A549 (cell line): ENCODE measurements around the gene PAGR1. TPM values are rescaled to one million over a fixed set of nuclear protein-coding genes. Genes with fewer than 3 reads are reported as not detected.

Experiments
- ATAC-seq, 2 experiments: fragments of 200-7000 bp in 1 of 2; fragments of >200 bp in 1 of 2; cut with Nextera tagmentation in 1 of 2; cut with Tn5 transposase in 1 of 2; 3 replicates each; pipeline versions ENCODE4 v1.8.0 to v1.9.1; 2018 to 2020; ENCODE audit warnings: mild to moderate bottlenecking in 1 of 2, moderate library complexity in 1 of 2
- CTCF ChIA-PET: fragments of 300-600 bp; sonication (Branson Sonifier 250); formaldehyde crosslinking; extraction: SDS; loops from one replicate; lab custom pipeline; 2021; ENCODE audit warnings: antibody characterized with exemption, inconsistent platforms; lab: Yijun Ruan, JAX
- POLR2A ChIA-PET: fragments of 350-600 bp; formaldehyde crosslinking; extraction: SDS; loops from one replicate; lab custom pipeline; 2021; ENCODE audit warnings: antibody characterized with exemption, inconsistent platforms; lab: Yijun Ruan, JAX
- DNase-seq, 2 experiments: peaks; one replicate each; pipeline versions ENCODE4 v3.0.0 to v3.0.0-alpha.2; 2011 to 2016; ENCODE audit warnings: low read depth in 1 of 2, low spot score in 1 of 2
- FAIRE-seq: peaks from 2 replicates; lab custom pipeline; 2011; peaks lifted over from hg19 to GRCh38; lab: Jason Lieb, UNC
- H3K27ac ChIP-seq, 2 experiments: fragments of >200 bp; sonication (Bioruptor Twin); formaldehyde crosslinking; 3 replicates each; pipeline ENCODE4 v1.5.1; 2016 to 2017
- H3K4me1 ChIP-seq: fragments of >200 bp; sonication (Bioruptor Twin); formaldehyde crosslinking; 3 replicates; pipeline ENCODE4 v1.6.1; 2016
- H3K4me2 ChIP-seq: fragments of >200 bp; sonication (Bioruptor Twin); formaldehyde crosslinking; 3 replicates; pipeline ENCODE4 v1.6.1; 2016
- H3K4me3 ChIP-seq: fragments of >200 bp; sonication (Bioruptor Twin); formaldehyde crosslinking; 3 replicates; pipeline ENCODE4 v1.5.1; 2016
- H3K9me3 ChIP-seq: fragments of >200 bp; sonication (Bioruptor Twin); formaldehyde crosslinking; 3 replicates; pipeline ENCODE4 v1.6.1; 2016
- ATOH8 ChIP-seq: fragments of 250-450 bp; sonication (Bioruptor Pico); IDR thresholded peaks from 2 replicates; pipeline ENCODE4 v1.5.0; 2020; ENCODE audit warnings: low read depth, mild to moderate bottlenecking, moderate library complexity
- CHD2 ChIP-seq: fragments of 150-350 bp; IDR thresholded peaks from 2 replicates; pipeline ENCODE4 v1.6.1; 2014; ENCODE audit warnings: low read length; ENCODE audit not compliant: partially characterized antibody
- CHD4 ChIP-seq: fragments of 200-600 bp; sonication (generic); IDR thresholded peaks from 2 replicates; pipeline ENCODE4 v1.6.1; 2016; ENCODE audit warnings: antibody characterized with exemption, mild to moderate bottlenecking, borderline replicate concordance
- E2F6 ChIP-seq: IDR thresholded peaks from 2 replicates; pipeline ENCODE4 v1.6.1; 2012; ENCODE audit warnings: low read depth, borderline replicate concordance
- EHMT2 ChIP-seq: fragments of 200-600 bp; sonication (generic); IDR thresholded peaks from 2 replicates; pipeline ENCODE4 v1.6.1; 2016; ENCODE audit warnings: antibody characterized with exemption, low read depth, mild to moderate bottlenecking, moderate library complexity
- GATA3 ChIP-seq: IDR thresholded peaks from 2 replicates; pipeline ENCODE4 v1.6.1; 2012; ENCODE audit warnings: borderline replicate concordance
- HDAC2 ChIP-seq: fragments of 200-600 bp; sonication (generic); IDR thresholded peaks from 2 replicates; pipeline ENCODE4 v1.6.1; 2016
- POLR2AphosphoS2 ChIP-seq: conservative IDR thresholded peaks from 2 replicates; pipeline ENCODE4 v1.6.1; 2012; ENCODE audit warnings: low read length, improper control_type of control experiment, inconsistent platforms
- RAD21 ChIP-seq, 2 experiments: fragments of >200 bp in 1 of 2; sonication (Bioruptor Twin) in 1 of 2; formaldehyde crosslinking in 1 of 2; IDR thresholded peaks in 1 of 2; conservative IDR thresholded peaks in 1 of 2; 2 replicates in 1 of 2; 3 replicates in 1 of 2; pipeline ENCODE4 v1.6.1; 2012 to 2018; ENCODE audit warnings: inconsistent platforms in 1 of 2
- RCOR1 ChIP-seq: fragments of 150-350 bp; IDR thresholded peaks from 2 replicates; pipeline ENCODE4 v1.6.1; 2014; ENCODE audit warnings: antibody characterized with exemption, low read length, low read depth
- RNF2 ChIP-seq: fragments of 200-600 bp; sonication (generic); IDR thresholded peaks from 2 replicates; pipeline ENCODE4 v1.6.1; 2016; ENCODE audit warnings: low read depth, mild to moderate bottlenecking, antibody characterized with exemption, moderate library complexity, borderline replicate concordance
- ZFP36 ChIP-seq: fragments of 450-650 bp; IDR thresholded peaks from 2 replicates; pipeline ENCODE4 v1.6.1; 2014; ENCODE audit warnings: borderline replicate concordance; ENCODE audit not compliant: partially characterized antibody
- ZSCAN20 ChIP-seq: fragments of 250-450 bp; sonication (Bioruptor Pico); IDR thresholded peaks from 2 replicates; pipeline ENCODE4 v1.8.0; 2022; ENCODE audit warnings: mild to moderate bottlenecking, moderate library complexity
- WGBS: methylation state at CpG from one replicate; pipeline ENCODE4 v1.1.6; 2017; ENCODE audit errors: missing lambda C conversion rate; 5-methylcytosine and 5-hydroxymethylcytosine counted together
- polyA plus RNA-seq, 4 experiments: library from polyadenylated mRNA; depleted of rRNA in 3 of 4; stranded (reverse); fragments of >200 nt; fragmentation: RNase III in 1 of 4; extraction: RNeasy Plus Mini Kit Qiagen cat#74134 plus additional on column Dnase treatment in 1 of 4; gene quantifications; 2 replicates in 3 of 4; 3 replicates in 1 of 4; pipeline ENCODE4 v1.2.3, GENCODE V29; 2011 to 2017
- TF ChIP-seq, protein P1 (sequence below): fragments of >200 bp; sonication (Bioruptor Twin); formaldehyde crosslinking; IDR thresholded peaks from 3 replicates; pipeline ENCODE4 v1.6.1; 2016
- TF ChIP-seq, protein P2 (sequence below): IDR thresholded peaks from 2 replicates; pipeline ENCODE4 v1.6.1; 2012
- TF ChIP-seq, protein P3 (sequence below): fragments of >200 bp; sonication (Bioruptor Twin); formaldehyde crosslinking; IDR thresholded peaks from 3 replicates; pipeline ENCODE4 v1.5.1; 2016

Gene PAGR1
- polyA plus RNA-seq, 2 of the 4 experiments (the other 2 are of a cell fraction), result 26.7 to 44.5 TPM

DNA sequence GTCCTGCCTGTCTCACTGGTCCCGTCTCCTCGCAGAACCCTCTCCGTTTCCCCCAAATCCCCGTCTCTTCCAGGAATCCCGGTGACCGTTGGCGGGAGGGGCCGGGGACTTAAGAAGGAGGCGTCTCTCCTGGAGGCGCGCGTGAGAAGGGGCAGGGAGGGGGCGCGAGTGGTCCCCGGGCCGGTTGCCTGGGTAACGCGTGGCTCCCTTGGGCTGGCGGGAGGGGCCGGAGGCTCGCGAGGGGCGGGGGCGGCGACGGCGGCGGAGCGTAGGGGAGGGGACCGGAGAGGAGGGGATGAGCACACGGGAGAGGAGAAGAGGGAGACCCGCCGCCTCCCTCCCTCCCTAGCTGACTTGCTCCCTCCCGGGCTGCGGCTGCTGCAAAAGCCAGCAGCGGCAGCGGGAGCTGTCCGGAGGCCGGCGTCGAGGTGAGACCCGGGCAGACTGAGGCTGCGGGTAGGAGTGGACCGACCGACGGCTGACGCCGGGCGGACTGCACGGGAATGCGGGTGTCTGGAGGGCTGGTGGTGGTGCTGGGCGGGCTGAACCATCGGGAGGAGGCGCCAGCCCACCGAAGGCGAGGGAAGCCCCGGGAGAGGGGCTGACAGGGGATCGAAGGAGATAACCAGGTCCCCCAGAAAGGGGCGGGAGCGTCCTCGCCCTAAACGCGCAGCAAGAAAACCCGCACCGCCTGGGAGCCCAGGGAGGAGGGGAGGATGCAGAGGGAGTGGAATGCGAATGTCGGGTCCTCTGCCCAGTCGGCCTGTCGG lies 3.9 kb upstream of the PAGR1 start, which contains the start of gene PRRT2:
PRRT2 (plus strand) TSS at position 298 of the 770 bp plus-strand sequence. CDS start 862 bp downstream, outside the sequence.
- Histone ChIP-seq H3K4me1 (peaks cover 47% of the 10 kb centered on the region), H3K4me3 (peak within 1 kb of the TSS; percentile 43), H3K4me2 (peak within 1 kb of the TSS; percentile 94), H3K27ac (peak within 1 kb of the TSS; percentile 56 to 98), H3K9me3 (no peaks in the 10 kb centered on the region)
- ChIA-PET CTCF (interaction anchor here (0.6 to 24.4 kb wide), 6 partner anchors 15 to 220 kb away, joined by 3 to 568 read pairs (median 4); partner anchors contain the start of gene KIF22), POLR2A (interaction anchor here (0.5 to 0.9 kb wide), 2 partner anchors 161 to 345 kb away, joined by 3 to 4 read pairs; partner anchors contain the start of gene TAOK2)
- no peak for TF ChIP-seq GATA3
- TF ChIP-seq HDAC2, result no peak
- TF ChIP-seq, protein P1, sequence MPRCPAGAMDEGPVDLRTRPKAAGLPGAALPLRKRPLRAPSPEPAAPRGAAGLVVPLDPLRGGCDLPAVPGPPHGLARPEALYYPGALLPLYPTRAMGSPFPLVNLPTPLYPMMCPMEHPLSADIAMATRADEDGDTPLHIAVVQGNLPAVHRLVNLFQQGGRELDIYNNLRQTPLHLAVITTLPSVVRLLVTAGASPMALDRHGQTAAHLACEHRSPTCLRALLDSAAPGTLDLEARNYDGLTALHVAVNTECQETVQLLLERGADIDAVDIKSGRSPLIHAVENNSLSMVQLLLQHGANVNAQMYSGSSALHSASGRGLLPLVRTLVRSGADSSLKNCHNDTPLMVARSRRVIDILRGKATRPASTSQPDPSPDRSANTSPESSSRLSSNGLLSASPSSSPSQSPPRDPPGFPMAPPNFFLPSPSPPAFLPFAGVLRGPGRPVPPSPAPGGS, result no peak
- no peak for TF ChIP-seq RCOR1
- TF ChIP-seq CHD4, result no peak
- TF ChIP-seq RNF2, result no peak
- TF ChIP-seq E2F6, result peak; percentile 15; the same call in 1 of the 2 replicates
- no peak for TF ChIP-seq RAD21 (conservative IDR thresholded peaks at IDR 0.05 in 1 of 2, IDR thresholded peaks at IDR 0.05 in 1 of 2)
- no peak for TF ChIP-seq ZFP36
- TF ChIP-seq EHMT2, result no peak
- no peak for TF ChIP-seq ATOH8 (CRISPR knock-in tag)
- TF ChIP-seq, protein P2, sequence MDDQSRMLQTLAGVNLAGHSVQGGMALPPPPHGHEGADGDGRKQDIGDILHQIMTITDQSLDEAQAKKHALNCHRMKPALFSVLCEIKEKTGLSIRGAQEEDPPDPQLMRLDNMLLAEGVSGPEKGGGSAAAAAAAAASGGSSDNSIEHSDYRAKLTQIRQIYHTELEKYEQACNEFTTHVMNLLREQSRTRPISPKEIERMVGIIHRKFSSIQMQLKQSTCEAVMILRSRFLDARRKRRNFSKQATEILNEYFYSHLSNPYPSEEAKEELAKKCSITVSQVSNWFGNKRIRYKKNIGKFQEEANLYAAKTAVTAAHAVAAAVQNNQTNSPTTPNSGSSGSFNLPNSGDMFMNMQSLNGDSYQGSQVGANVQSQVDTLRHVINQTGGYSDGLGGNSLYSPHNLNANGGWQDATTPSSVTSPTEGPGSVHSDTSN, result 0 out of 2 replicates have a peak, but pooled peaks have one; percentile 20
- TF ChIP-seq POLR2AphosphoS2, result no peak
- TF ChIP-seq CHD2, result no peak
- no peak for TF ChIP-seq ZSCAN20
- TF ChIP-seq, protein P3, sequence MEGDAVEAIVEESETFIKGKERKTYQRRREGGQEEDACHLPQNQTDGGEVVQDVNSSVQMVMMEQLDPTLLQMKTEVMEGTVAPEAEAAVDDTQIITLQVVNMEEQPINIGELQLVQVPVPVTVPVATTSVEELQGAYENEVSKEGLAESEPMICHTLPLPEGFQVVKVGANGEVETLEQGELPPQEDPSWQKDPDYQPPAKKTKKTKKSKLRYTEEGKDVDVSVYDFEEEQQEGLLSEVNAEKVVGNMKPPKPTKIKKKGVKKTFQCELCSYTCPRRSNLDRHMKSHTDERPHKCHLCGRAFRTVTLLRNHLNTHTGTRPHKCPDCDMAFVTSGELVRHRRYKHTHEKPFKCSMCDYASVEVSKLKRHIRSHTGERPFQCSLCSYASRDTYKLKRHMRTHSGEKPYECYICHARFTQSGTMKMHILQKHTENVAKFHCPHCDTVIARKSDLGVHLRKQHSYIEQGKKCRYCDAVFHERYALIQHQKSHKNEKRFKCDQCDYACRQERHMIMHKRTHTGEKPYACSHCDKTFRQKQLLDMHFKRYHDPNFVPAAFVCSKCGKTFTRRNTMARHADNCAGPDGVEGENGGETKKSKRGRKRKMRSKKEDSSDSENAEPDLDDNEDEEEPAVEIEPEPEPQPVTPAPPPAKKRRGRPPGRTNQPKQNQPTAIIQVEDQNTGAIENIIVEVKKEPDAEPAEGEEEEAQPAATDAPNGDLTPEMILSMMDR, result no peak
- 26% methylated on average over 34 of the region's 69 CpGs for WGBS
- no peak for FAIRE-seq
- no peak for DNase-seq
- peak; percentile 0 to 2; a peak in 3 of 6 replicates for ATAC-seq
